Sigmoid colon (tissue), 7 donors: ENCODE results near the gene EIF4ENIF1. TPM values are rescaled to one million over a fixed set of nuclear protein-coding genes. Genes with fewer than 3 reads are reported as not detected.
A peak's percentile ranks its signal among the peaks of the same experiment; 100 is the strongest.
"Not testable (repeated sequence)": the region's sequence is repeated elsewhere in the genome, so short reads cannot be mapped to it uniquely, and the experiment has no call there.

Source experiments
- DNase-seq: peaks from one replicate; pipeline ENCODE4 v3.0.0-alpha.2; 2019
- H3K27ac ChIP-seq, 4 donors: fragments of 200-600 bp; sonication (generic); one replicate each; pipeline ENCODE4 v1.5.1; 2016 to 2019; ENCODE audit warnings: mild to moderate bottlenecking in 1 of 4
- H3K27me3 ChIP-seq, 3 donors: fragments of 200-600 bp; sonication (generic); one replicate each; pipeline ENCODE4 v1.5.1; 2019; ENCODE audit warnings: mild to moderate bottlenecking in 1 of 3
- H3K36me3 ChIP-seq, 4 donors: fragments of 200-600 bp; sonication (generic); one replicate each; pipeline ENCODE4 v1.5.1; 2016 to 2019
- H3K4me1 ChIP-seq, 4 donors: fragments of 200-600 bp; sonication (generic); one replicate each; pipeline ENCODE4 v1.5.1; 2017 to 2019
- H3K4me3 ChIP-seq, 4 donors: fragments of 200-600 bp; sonication (generic); one replicate each; pipeline ENCODE4 v1.5.1; 2017 to 2019; ENCODE audit warnings: mild to moderate bottlenecking in 2 of 4, moderate library complexity in 1 of 4
- H3K9me3 ChIP-seq, 4 donors: fragments of 200-600 bp in 3 of 4; sonication (generic) in 3 of 4; one replicate each; pipeline versions ENCODE4 v1.5.1 to v1.6.1; 2013 to 2019
- CTCF ChIP-seq, 4 experiments: fragments of 450-650 bp in 3 of 4; fragments of 200-600 bp in 1 of 4; IDR thresholded peaks; one replicate each; pipeline ENCODE4 v1.5.1; 2016 to 2019; ENCODE audit warnings: antibody characterized with exemption in 4 of 4, mild to moderate bottlenecking in 3 of 4, moderate library complexity in 2 of 4
- EP300 ChIP-seq, 4 donors: sonication (generic); formaldehyde crosslinking; IDR thresholded peaks; one replicate each; pipeline ENCODE4 v1.6.1; 2017; ENCODE audit warnings: antibody characterized with exemption in 4 of 4
- POLR2A ChIP-seq, 2 donors: fragments of 450-650 bp; IDR thresholded peaks; one replicate each; pipeline ENCODE4 v1.6.1; 2016; ENCODE audit warnings: antibody characterized with exemption in 2 of 2, mild to moderate bottlenecking in 2 of 2, moderate library complexity in 2 of 2
- POLR2AphosphoS5 ChIP-seq, 4 donors: sonication (generic); formaldehyde crosslinking; IDR thresholded peaks; one replicate each; pipeline ENCODE4 v1.6.1; 2017; ENCODE audit warnings: antibody characterized with exemption in 4 of 4
- WGBS, 2 donors: extraction: QIAGEN DNeasy Blood & Tissue Kit; methylation state at CpG; one replicate each; pipeline ENCODE4 v1.1.7; 2013; 5-methylcytosine and 5-hydroxymethylcytosine counted together
- intact Hi-C: fragments of 100-400 bp; cut with DNase I; formaldehyde crosslinking; loops from one replicate; pipeline ENCODE4 v1.15.1; 2023
- polyA plus RNA-seq, 3 donors: library from polyadenylated mRNA; stranded (reverse); fragments of 200-250 nt; gene quantifications; one replicate each; pipeline ENCODE4 v1.2.3, GENCODE V29; 2013
- total RNA-seq, 4 donors: library from RNA; depleted of rRNA; stranded (reverse); fragments of >200 nt; gene quantifications; one replicate each; pipeline ENCODE4 v1.1.0, GENCODE V29; 2016
- donor health status: healthy with polysubstance abuse.
- donor health status: Bipolar disorder and iron deficiency.
- donor health status: healthy.

Gene EIF4ENIF1
- total and polyA plus RNA-seq, 7 donors = 5.5 to 23.8 (median 16.6) TPM

GRCh38 chr22:31436132-31436531, 53.5 kb downstream of the EIF4ENIF1 start:
- DNase-seq = no peak
- H3K9me3 ChIP-seq = no peaks in the 10 kb centered on the region
- WGBS, 2 donors = 88 to 90% methylated on average over 3 of the region's 3 CpGs
- TF ChIP-seq POLR2A (IDR thresholded peaks at IDR 0.05) (no peak), EP300 (IDR thresholded peaks at IDR 0.05) (no peak), POLR2AphosphoS5 (IDR thresholded peaks at IDR 0.05) (no peak), CTCF (IDR thresholded peaks at IDR 0.05) (no peak)
- intact Hi-C loops = no loop called here
- H3K27ac ChIP-seq = no peak overlapping the region
- no peak overlapping the region for H3K4me3 ChIP-seq
- no peaks in the 10 kb centered on the region for H3K4me1 ChIP-seq
- H3K36me3 ChIP-seq = peaks cover 48 to 100% (median 63%) of the 10 kb centered on the region in 4 donors
- H3K27me3 ChIP-seq = no peaks in the 10 kb centered on the region

GRCh38 chr22:31431950-31432349, 57.7 kb downstream of the EIF4ENIF1 start:
- no peak overlapping the region for H3K27ac ChIP-seq
- no peak for DNase-seq

GRCh38 chr22:31425331-31426050, 64.2 kb downstream of the EIF4ENIF1 start:
- no peak for DNase-seq
- TF ChIP-seq POLR2AphosphoS5 (IDR thresholded peaks at IDR 0.05) (no peak), POLR2A (IDR thresholded peaks at IDR 0.05) (no peak), EP300 (IDR thresholded peaks at IDR 0.05) (no peak), CTCF (IDR thresholded peaks at IDR 0.05) (no peak)
- WGBS, 2 donors = 95 to 96% methylated on average over 9 of the region's 9 CpGs
- intact Hi-C loops = no loop called here
- H3K9me3 ChIP-seq = no peaks in the 10 kb centered on the region
- H3K27ac ChIP-seq = no peak overlapping the region
- H3K4me1 ChIP-seq = no peaks in the 10 kb centered on the region
- H3K36me3 ChIP-seq = peaks cover 28 to 100% (median 55%) of the 10 kb centered on the region in 4 donors
- H3K4me3 ChIP-seq = no peak overlapping the region
- no peaks in the 10 kb centered on the region for H3K27me3 ChIP-seq

More at GRCh38 chr22:31431950-31432349, 57.7 kb downstream of the EIF4ENIF1 start:
- no peak for TF ChIP-seq POLR2AphosphoS5 (IDR thresholded peaks at IDR 0.05)
- no peak for TF ChIP-seq POLR2A (IDR thresholded peaks at IDR 0.05)
- TF ChIP-seq EP300 (IDR thresholded peaks at IDR 0.05) = no peak
- no peak for TF ChIP-seq CTCF (IDR thresholded peaks at IDR 0.05)
- 93% methylated on average over 5 of the region's 5 CpGs for WGBS, 2 donors
- intact Hi-C loops = no loop called here
- peaks cover 40 to 99% (median 48%) of the 10 kb centered on the region in 4 donors for H3K36me3 ChIP-seq
- H3K4me1 ChIP-seq = no peaks in the 10 kb centered on the region
- H3K4me3 ChIP-seq = no peak overlapping the region
- no peaks in the 10 kb centered on the region for H3K27me3 ChIP-seq
- no peaks in the 10 kb centered on the region for H3K9me3 ChIP-seq

- H3K27me3 ChIP-seq, intact Hi-C loops, H3K9me3 ChIP-seq, H3K4me3 ChIP-seq, DNase-seq, H3K27ac ChIP-seq: not testable (repeated sequence)
- Histone ChIP-seq H3K4me1 (peaks cover 0 to 25% (median 16%) of the 10 kb centered on the region in 4 donors), H3K36me3 (peaks cover 7 to 56% (median 13%) of the 10 kb centered on the region in 4 donors)
- WGBS, 2 donors = 89 to 90% methylated on average over 2 of the region's 2 CpGs
These were observed 87.3 kb downstream of the EIF4ENIF1 start for GRCh38 chr22:31402350-31402749.

- peaks cover 0 to 25% (median 16%) of the 10 kb centered on the region in 4 donors for H3K4me1 ChIP-seq
- no peaks in the 10 kb centered on the region for H3K9me3 ChIP-seq
- H3K4me3 ChIP-seq = peak overlapping the region; percentile 69 to 81 (median 78)
- TF ChIP-seq POLR2A (IDR thresholded peaks at IDR 0.05) = no peak
- TF ChIP-seq EP300 (IDR thresholded peaks at IDR 0.05) = no peak
- TF ChIP-seq POLR2AphosphoS5 (IDR thresholded peaks at IDR 0.05) = no peak
- no peak for TF ChIP-seq CTCF (IDR thresholded peaks at IDR 0.05)
- intact Hi-C loops = no loop called here
- DNase-seq = no peak
- peaks cover 4 to 33% (median 10%) of the 10 kb centered on the region in 4 donors for H3K36me3 ChIP-seq
- no peaks in the 10 kb centered on the region for H3K27me3 ChIP-seq
- peak overlapping the region; percentile 82 to 87 (median 84) for H3K27ac ChIP-seq
- WGBS, 2 donors = 1 to 3% methylated on average over 11 of the region's 11 CpGs
These were observed 89.6 kb downstream of the EIF4ENIF1 start for GRCh38 chr22:31400023-31400397.
